CD4-positive, alpha-beta T cell treated with Interleukin-10 for 1 hour (primary cell): Measurements from ENCODE around the gene EPS8L2.

Source experiments
- DNase-seq: peaks from one replicate; pipeline ENCODE4 v3.0.0-alpha.2; 2020

The EPS8L2 gene

DNA sequence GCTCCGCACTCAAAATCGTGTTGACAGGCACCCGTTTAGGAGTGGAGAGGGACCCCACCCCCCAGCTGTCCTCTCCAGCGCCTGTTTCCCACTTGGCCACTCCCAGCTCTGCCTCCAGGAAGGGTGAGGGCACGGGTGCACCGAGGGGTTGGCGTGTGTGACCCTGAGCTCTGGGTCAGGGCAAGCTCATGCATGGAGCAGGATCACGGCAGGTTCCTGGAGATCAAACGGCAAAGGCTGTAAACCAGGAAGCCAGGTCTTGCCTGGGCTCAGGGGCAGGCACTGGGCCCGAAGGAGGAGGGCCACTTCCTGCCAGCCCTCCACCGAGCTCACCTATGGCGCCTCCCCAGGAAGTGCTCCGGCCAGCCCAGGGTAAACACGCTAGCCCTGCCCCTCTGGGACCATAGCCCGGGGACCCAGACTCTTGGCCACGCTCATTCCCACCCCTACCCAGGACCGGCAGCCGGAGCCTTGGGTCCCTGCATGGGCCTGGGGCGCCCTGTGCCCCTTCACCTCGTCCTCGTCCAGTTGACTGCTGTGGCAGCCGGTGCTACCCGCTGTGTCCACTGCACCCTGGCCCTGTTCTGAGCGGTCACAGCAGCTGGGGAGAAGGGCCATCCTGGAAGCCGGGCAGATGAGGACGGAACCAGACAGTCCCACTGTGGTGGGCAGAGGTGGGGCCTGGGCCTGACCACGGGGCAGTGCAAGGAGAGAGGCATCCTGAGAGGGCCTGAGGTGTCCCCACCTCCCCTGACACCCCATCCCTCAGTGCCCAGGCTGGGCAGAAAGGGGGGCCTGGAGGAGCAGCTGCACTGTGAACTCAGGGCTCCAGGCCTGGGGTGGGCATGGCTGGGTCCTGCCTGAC lies 1.0 kb upstream of the EPS8L2 start:
- no peak for DNase-seq

DNA sequence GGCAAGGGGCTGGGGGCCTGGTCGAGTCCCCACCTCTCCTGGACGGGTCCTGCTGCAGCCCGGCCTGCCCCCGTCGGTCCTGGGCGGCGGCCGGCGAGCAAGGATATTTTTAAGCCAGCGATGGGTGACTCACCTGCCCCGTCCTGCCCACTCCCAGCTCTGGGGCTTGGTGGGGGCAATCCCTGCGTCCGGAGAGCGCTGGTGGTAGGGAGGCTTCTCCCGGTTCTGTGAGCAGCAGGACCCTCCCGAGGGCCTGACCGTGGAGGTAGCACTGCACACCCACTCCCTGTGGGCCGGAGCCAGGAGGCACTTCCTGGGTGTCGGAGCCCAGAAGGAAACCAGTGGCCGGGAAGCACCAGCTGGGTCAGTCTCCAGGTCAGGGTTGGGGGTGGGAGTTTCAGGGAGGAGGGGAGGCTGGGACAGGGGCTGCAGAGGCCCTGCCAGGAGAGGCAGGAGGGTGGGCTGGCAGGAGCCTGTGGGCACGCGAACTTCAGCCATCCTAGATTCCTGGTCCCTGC lies 467 bp downstream of the EPS8L2 start:
- no peak for DNase-seq

DNA sequence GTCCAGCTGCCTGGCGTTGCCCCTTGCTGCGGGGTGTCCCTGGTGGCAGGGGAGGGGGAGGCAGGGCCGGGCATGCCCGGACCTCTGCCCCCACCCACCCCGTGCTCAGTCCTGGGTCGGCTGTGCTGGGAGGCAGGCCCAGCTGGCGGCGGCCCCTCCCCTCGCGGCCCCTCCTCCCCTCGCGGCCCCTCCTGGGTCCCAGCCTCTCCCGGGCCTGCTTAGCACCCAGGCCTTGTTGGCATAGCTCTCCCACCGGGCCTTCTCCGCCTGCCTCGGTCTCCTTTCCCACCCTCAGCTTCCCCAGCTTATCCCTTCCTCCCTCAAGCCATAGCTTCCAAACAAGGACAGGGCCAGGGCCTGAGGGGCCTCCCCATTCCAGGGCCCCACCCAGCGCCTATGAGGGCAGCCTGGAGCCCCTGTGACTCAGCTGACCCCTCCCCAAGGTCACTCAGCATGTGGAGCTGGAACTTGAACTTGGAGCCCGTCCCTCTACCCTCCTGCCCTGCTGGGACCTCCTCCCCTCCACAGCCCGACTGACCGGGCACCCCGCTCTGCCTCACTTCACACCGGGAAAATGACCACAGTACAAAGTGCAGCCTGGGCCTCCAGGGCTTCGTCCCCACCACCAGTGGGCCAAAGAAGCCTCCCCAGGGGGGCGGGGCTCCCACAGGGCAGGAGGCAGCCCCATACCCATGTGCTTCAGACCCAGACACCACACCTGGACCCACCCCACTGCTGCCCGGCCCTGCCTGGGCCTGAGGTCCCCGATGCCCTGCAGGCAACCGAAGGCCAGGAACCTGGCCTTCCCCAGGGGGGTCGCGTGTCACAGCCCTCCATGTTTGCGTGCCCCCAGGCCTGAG lies 1.2 kb downstream of the EPS8L2 start:
- DNase-seq: no peak

DNA sequence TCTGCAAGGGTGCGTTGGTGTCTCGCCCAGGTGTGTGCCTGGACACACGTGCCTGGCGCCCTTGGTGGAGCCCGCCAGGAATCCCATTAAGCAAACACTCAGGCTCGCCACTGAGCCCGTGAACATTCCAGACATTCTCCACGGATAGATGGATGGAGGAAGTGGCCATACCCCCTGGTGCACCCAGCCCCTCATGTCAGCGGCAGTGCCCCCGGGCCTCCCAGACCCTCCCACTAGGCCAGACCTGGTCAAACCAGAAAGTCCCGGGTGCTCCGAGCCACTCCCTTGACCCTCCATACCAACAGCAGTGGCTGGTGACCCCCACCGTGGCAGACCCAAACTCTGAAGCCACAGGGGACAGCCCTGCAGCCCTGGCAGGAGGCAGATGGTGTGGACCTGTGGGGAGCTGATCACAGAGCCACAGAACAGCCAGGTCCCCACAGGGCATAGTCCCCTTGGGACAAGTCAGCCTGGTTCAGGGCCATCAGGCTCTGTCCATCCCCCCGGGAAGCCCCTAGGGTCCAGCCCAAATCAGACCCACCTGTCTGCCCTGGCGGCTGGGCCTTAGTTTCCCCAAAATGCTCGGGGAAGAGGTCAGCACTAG lies 1.9 kb downstream of the EPS8L2 start:
- no peak for DNase-seq

DNA sequence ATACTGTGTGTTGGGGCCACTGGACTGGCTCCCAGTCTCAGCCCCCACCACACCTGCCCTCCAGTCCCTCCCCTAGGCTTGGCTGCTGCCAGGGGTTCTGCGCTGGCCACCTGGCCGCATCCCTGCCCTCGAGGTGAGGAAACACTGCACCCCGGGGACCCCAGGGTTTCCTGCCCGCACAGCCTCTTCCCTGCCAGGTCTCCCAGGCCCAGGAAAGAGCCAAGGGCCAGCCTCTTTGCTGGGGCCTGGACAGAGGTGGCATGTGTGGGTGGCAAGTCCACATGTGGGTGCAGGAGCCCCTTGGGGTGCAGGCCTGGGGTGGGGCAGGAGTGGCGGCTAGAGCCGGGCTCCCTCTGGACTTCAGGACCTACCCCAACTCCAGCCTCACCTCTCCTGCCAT lies 2.5 kb downstream of the EPS8L2 start:
- no peak for DNase-seq

DNA sequence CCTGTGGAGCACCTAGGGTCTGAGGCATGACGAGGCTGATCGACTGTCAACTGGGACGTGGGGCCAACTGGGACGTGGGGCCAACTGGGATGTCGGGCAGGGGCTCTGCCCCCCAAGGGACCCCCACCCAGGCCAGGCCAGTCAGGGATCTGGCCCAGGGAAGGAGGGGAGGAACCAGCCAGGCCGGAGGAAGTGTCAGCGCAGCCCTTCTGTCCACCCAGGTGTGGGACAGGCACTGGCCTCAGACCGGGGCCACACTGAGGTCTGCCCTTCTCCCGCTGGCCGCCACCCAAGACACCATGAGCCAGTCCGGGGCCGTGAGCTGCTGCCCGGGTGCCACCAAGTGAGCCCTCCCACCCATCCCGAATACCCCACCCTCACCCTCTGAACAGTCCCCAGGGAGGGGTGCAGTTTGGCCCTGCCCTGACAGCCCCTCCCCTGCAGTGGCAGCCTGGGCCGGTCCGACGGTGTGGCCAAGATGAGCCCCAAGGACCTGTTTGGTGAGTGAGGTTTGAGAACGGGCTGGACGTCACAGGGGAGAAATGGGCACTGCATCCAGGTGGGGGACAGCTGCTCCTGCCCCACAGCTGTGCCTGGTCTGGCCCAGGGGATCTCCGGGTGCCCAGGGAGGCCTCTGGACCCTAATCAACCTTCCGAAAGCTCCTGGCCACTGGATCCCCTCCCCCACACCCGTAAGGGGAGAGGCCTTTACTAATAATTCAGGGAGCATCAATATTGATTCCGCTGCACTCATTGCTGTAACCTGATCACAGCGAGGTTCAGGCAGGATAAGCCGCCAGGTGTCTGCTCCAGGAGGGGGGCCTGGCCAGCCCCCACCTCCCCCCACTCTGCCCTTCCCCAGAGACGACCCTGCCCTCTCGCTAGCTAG lies 3.3 kb downstream of the EPS8L2 start:
- DNase-seq: no peak

DNA sequence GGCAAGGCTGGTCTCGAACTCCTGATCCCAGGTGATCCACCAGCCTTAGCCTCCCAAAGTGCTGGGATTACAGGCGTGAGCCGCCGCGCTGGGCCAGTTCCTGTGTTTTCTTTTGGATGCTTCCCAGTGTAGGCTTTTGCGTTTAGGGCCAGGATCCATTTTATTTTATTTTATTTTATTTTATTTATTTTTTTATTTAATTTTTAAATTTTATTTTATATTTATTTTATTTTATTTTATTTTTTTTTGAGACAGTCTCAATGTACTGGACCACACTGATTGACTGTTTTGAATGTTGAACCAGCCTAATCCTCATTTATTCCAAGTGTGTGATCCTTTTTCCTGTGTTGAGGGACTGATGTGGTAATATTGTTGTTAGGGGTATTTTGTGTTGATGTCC lies 8.4 kb downstream of the EPS8L2 start:
- DNase-seq: no peak

DNA sequence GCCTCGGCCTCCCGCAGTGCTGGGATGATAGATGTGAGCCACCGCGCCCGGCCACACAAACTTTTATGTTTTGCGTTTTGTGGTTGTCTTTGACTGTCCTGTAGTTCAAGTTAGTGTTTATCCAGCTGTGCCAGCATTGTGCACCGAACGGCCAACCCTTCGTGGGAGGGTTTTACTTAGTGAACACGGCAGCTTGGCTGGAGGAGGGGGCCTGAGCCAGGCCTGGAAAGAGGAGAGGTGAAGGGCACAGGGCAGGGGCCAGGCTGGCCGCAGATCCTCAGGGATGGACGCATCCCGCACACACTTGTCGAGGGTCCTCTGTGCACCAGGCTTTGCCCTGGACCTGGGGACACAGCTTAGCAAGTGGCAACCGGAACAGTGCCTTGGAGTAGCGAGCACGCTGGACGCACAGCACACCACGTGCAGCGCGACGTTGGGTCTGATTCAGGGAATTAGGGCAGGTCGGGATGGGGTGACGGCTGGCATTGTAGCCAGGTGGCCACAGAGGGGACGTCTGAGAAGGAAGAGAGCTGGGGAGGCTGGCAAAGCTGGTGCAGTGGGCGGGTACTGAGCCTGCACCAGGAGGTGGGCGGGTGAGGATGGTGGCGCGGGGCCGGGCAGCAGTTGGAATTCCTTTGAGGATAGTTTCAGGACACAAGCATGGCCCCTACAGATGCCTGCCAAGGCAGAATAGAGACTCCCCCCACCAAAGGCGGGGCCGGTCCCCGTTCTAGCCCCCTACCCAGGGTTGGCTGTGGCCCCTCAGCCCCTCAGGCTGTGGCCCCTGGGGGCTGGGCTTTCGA lies 13.4 kb downstream of the EPS8L2 start:
- no peak for DNase-seq

DNA sequence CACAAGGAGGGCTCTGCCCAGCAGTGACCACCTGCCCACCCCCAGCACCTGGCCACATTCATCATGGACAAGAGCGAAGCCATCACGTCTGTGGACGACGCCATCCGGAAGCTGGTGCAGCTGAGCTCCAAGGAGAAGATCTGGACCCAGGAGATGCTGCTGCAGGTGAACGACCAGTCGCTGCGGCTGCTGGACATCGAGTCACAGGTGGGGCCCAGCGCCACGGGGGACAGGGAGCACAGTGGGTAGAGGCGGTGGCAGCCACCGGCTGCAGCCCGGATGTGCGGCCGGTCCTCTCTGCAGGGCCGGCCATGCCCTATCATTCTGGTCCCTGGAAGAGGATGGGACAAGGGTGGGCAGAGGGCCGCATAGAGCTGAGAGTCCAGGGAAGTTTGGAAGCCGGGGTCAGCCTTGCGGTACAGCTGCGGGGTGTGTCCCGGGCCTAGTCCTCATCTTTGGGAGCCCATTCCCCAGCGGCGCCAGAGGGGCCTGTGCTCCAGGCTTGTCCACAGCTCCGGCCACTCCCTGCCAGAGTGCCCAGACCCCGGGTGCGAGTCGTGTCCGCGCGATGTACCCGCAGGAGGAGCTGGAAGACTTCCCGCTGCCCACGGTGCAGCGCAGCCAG lies 14.1 kb downstream of the EPS8L2 start:
- DNase-seq: no peak

DNA sequence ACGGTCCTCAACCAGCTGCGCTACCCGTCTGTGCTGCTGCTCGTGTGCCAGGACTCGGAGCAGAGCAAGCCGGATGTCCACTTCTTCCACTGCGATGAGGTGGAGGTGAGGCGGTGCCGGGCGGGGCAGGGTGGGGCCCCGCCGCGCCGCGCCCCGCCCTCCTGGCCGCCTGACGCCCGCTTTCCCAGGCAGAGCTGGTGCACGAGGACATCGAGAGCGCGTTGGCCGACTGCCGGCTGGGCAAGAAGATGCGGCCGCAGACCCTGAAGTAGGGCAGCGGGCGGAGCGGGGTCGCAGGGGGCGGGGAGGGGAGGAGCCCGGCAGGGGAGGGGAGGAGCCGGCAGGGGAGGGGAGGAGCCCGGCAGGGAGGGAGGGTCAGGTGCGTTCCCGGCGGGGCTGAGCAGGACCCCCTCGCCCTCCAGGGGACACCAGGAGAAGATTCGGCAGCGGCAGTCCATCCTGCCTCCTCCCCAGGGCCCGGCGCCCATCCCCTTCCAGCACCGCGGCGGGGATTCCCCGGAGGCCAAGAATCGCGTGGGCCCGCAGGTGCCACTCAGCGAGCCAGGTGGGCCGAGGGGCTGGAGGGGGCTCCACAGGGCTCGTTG lies 14.7 kb downstream of the EPS8L2 start:
- DNase-seq: peak; percentile 44

DNA sequence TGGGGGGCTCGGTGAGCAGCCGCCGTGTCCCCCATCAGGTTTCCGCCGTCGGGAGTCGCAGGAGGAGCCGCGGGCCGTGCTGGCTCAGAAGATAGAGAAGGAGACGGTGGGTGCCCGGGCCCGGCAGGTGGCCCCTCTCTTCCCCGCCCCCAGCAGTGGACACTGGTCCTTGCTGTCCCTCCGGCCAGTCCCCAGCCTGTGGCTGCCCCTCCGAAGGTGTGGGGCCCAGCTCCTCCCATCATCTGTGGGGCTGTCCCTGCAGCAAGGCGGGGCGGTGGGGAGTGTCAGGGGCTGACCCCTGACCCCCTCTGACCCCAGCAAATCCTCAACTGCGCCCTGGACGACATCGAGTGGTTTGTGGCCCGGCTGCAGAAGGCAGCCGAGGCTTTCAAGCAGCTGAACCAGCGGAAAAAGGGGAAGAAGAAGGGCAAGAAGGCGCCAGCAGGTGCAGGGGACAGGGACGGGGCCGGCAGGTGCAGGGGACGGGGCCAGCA lies 15.3 kb downstream of the EPS8L2 start:
- no peak for DNase-seq

DNA sequence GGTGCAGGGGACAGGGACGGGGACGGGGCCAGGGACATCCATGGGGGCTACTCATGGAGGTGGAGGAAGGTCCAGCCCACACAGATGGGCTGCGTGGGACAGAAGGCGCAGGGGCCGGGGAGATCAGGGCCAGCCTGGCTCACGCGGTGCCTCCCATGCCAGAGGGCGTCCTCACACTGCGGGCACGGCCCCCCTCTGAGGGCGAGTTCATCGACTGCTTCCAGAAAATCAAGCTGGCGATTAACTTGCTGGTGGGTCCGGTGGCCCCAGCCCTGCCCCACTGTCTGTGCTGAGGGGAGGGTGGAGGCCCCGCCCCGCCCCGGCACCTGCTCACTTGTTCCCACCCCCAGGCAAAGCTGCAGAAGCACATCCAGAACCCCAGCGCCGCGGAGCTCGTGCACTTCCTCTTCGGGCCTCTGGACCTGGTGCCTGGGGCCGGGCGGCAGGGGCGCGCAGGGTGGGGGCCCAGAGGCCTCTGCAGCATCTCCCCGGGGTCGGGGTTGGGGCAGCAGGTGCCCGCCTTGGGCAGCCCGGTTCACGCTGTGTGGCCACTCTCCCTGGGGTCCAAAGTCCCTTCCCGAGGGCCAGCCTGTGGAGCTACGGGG lies 15.8 kb downstream of the EPS8L2 start:
- DNase-seq: peak; percentile 64

DNA sequence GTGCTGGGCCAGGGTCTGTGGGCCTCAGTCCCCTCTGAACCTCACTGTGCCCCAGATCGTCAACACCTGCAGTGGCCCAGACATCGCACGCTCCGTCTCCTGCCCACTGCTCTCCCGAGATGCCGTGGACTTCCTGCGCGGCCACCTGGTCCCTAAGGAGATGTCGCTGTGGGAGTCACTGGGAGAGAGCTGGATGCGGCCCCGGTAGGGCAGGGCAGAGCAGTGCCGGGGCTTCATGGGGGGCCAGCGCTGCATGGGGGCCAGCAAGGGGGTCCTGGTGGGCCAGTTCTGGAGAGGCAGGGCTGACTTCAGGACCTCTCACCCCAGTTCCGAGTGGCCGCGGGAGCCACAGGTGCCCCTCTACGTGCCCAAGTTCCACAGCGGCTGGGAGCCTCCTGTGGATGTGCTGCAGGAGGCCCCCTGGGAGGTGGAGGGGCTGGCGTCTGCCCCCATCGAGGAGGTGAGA lies 16.3 kb downstream of the EPS8L2 start:
- DNase-seq: no peak

DNA sequence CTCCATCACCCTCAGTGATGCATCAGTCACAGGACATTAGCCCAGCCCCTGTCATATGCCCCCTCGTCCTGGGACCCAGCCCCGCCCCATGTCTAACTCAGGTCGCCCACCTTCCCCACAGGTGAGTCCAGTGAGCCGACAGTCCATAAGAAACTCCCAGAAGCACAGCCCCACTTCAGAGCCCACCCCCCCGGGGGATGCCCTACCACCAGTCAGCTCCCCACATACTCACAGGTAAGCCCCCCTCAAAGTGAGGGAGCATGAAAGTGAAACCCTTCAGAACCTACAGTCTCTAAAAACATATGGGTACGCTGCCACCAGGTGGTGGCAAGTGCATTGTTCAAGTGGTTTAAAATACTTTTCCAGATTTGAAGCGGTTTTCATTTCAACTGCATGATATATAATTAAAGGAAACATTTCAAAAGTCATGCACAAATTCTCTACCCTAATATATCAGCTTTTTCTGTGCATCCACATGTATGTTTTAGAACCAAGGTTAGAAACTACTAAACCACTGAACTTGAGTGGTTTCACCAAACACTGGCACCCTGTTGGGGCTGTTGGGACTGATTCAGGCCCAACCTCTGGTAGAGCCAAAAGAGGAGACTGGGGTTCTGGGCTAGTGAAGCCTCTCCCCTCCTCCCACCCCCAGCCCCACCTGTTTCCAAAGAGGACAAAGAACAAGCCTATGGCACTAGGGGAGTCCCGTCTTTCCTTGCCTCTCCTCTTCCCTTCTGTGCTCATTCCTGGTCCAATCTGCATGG lies 17.3 kb downstream of the EPS8L2 start:
- DNase-seq: peak; percentile 75

DNA sequence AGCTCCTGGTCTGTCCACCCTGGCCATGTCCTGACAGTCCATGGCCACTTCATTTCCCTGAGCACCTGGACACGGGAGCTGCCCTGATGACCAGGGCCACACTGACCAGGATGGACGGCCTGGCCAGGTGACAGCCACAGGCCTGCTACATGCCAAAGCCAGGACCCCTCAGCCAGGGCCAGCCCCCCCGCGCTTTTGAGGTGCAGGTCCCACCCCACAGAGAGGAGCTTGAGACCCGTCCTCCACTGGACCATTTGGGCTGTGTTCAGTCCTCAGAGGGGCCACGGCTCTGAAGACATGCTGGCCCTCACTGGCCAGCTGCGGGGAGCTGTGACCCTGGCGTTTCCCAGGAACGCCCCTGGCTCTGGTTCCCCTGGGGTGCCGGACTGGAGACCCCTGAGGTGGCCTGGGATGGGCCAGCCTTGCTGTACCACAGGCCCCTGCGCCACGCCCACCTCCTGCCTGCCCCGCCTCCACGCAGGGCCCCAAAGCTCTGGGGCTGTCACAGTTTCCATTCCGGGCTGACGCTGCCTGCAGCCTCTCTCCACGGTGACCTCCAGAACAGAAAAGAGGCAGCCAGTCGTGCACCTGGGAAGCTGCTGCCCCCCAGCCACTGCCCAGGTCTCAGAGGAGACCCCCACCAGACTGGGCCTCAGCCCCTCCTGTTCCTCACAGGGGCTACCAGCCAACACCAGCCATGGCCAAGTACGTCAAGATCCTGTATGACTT lies 18.2 kb downstream of the EPS8L2 start:
- no peak for DNase-seq

DNA sequence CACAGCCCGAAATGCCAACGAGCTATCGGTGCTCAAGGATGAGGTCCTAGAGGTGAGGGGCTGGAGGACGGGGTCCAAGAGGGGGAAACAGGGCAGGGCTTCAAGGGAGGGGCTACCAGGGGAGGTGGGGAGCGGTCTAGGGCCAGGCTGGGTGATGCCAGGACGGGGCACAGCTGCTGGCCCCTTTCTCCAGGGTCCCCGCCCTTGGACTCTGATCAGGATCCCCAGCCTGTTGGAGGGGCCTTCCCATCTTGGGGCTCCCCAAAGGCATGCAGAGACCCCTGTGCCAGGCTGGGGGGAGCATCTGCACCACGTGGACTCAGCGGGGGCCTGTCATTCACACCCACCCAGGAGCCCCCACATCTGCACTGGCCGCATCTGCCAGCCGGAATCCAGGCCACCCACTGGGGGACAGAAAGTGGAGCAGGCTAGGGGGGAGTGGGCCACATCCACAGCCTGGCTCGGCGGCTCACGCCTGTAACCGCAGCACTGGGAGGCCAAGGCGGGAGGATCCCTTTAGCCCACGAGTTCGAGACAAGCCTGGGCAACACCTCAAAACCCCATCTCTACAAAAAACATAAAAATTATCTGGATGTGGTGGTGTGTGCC lies 18.9 kb downstream of the EPS8L2 start:
- DNase-seq: no peak

DNA sequence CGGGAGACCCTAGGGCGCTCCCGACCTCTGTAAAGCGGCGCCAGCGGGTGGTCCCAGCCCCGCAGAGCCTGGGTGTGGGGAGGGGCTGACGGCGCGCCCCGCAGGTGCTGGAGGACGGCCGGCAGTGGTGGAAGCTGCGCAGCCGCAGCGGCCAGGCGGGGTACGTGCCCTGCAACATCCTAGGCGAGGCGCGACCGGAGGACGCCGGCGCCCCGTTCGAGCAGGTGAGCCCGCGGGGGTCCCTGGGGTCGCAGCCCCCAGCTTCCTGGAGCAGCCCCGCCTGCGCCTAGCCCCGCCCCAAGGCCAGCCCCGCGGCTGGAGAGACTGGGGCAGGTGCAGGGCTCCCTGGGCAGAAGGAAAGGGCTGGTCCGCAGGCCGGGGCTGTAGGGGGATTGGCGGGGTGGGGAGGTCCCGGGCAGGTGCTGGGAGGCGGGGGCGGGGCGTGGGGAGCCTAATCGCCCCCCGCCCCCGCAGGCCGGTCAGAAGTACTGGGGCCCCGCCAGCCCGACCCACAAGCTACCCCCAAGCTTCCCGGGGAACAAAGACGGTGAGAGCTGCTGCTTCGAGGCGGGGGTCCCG lies 19.7 kb downstream of the EPS8L2 start:
- no peak for DNase-seq
